HuH-7.5 (cell line): ENCODE measurements around the gene ATP6AP2.

Experiments used
- DNase-seq: peaks from one replicate; pipeline ENCODE4 v3.0.0; 2011; ENCODE audit warnings: low spot score

The ATP6AP2 gene

DNA sequence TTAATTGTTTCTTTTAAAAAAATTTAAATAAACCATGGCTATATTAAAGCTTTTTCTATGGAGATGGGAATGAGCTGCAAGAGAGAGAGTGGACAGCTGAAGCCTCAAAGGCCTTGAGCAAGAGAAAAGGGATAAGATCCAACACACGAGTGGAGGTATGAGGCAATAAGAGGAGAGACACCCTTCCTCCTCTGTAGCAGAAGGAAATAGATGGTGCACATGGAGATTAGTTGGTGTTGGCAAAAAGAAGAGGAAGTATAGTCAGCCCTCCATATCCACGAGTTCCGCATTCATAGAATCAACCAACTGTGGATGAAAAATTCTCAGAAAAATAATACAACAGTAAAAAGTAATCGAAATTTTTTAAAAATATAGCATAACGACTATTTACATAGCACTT, 63.4 kb downstream of the ATP6AP2 start:
- no peak for DNase-seq

DNA sequence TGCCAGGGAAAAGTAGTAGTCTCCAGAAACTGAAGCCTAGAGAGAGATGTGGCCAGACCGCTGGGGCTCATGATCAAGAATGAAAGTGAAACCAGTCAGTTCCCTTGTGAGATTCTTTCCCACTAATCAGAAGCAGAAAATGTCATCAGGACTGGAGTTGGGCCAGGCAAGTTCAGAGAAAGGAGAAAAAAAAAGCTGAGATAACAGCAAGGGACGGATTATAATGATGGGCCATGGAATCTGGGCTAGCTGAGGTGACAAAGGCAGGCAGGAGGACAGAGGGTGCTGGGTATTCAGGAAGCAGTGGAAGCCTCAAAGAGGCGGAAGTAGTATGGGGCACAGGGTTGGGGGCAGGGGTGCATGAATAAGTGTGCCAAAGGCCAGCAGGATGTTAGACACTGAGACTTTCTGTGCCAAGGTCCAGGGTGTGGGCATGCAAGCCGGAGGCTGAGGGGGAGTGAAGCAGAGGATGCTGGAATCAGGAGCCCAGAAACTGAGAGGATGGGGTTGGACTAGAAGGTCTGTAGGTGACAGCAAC, 64.1 kb downstream of the ATP6AP2 start:
- no peak for DNase-seq

DNA sequence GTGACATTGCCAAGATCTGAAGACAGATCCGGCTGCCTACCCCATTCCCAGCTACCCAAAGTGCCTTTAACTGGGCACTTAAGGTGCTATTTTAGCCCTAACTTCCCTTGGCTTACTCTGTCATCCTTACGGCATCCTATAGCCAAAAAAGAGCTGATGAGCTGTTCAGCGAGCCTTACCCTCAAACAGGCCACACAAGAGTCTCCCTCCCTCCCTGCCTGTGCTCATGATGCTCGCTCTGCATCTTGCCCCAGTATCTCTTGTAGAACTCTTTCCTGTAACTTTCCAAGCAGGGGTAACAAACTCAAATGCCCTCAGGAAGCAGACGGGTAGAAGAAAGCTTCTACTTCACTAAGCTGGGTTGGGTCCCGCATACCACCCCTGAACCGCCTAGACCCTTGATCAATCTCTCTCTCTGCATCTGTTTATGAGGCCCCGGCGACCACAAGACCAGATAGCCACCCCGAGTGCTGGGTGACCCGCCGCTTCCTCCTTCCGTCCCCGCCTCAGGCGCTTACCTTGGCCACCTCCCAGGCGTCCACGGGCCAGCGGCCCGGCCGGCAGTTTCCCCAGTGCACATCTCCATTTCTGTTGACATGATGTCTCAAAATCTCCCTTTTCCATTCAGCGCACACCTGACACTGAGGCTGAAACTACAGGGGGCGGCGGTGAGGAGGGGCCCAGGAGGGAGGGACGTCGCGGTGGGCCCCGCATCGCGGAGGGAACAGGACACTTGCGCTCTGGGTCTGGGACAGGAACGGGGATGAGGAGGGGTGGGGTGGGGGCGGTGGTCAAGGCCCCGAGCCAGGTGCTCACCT, 65.9 kb downstream of the ATP6AP2 start:
- DNase-seq: no peak

DNA sequence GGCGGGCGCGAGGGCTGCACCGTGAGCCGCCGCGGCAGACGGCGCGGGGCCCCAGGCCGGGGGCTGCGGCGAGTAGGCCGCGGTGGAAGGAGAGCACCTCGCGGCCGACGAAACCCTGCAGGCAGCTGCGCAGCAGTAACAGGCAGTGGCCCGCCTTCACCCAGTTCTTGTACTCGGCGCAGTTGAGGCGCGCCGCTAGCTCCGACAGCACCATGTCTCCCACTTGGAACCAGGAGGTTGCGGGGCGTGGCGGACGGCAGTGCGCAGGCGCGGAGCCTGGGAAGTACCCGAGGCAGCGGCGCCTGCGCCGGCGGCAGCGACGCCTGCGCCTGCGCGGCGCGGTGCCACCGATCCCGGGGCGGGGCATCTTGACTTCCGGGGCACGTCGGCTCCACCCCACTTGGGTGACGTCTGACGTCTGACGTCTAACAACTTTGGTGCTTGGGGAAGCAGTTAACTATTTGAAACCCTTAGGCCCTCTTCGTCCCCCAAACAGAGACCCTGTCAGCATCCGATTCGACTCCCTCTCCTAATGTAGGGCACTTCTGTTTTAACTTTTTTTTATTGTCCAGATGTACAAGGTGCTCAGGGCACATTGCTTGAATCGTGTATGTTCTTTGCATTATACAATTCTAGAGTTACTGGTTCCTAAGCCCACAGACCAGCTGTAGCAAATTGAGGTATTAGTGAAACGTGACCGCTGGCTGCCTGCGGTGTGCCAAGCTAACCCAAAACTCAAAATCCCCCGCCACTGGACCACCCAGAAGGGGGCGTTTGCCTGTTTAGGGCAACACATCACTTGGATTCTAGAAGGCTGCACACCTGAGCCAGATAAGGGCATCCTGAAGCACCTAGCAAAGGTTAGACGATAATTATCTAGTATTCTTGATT, 66.8 kb downstream of the ATP6AP2 start, which contains the start of gene CXorf38:
CXorf38 (minus strand) TSS at position 255 of the 891 bp plus-strand sequence; CDS start at position 214, 41 bp downstream.
- DNase-seq: peak; percentile 63

DNA sequence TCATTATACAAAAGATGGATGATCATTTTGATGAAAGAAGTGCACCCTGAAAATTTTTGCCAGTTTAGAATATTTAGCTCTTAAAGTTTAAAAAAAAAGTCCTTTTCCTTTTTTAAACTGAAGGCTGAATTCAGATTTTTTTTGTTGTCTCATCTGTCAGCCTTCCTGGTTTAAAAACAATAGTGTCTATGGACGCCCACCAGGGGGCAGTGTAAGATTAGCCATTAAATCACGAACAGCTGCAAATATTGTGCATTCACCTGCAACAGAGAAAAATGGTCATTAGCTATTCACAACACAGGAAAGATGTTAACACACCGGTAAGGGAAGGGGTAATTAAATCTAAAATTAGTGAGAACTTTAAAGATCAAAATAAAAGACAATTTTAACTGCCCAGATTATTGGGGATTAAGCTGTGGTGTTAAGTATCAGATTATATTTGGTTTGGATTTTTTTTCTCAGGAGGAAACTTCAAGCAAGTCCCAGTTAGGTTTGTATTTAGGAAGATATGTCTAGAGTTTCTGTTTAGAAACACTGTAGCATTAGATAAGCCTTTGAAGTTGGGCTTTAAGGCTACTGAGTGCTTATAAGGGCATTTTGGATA, 71.0 kb downstream of the ATP6AP2 start:
- DNase-seq: no peak

DNA sequence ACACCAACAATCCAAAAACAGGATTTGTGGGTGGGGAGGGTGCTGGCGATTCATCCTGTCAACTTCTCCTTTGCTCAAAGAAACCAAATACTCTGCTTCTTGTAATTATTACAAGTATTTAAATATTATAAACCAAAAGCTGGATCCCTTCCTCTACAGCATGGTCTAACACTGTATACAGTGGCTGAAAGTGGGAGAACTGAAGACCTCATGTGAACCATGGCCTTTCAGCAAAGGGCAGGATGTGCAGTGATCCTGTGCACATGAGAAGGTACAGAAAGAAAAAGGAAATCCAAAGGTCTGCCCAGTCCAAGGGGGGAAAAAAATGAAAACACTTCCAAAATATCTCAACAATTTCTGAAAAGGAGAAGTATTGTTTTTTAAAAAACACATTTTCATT, 71.9 kb downstream of the ATP6AP2 start:
- DNase-seq: no peak

DNA sequence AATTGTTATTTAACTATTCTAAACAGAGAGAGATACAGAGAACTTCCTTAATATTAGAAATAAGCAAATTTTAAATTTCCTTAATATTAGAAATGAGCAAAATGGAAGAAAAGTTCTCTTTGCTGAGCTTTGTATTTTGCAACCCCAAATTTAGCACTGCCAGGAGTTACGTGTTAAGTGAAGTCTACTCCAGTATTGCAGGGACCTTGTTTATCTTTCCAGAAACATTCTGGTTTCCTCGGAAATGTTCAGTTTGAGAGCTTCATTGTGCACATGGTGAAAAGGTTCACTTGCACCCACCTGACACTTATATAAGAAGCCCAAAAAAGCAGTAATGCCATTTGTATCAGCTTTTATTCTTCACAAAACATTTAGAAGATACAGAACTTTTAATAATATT, 72.8 kb downstream of the ATP6AP2 start:
- no peak for DNase-seq
